ENCODE measurements around the gene NUDT7.

The NUDT7 gene

DNA sequence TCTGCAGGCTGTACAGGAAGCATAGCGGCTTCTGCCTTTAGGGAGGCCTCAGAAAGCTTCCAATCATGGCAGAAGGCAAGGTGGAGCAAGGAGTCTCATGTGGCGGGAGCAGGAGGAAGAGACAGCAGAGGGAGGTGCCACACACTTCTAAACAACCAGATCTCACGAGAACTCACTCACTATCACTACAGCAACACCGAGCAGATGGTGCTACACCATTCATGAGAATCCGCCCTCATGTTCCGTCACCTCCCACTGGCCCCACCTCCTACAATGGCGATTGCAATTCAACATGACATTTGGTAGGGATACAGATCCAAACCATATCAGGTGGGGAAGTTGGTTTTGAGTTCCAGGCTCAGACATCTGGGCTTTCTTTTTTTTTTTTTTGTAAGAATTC, 31.9 kb upstream of the NUDT7 start:
- H3K9ac ChIP-seq (ENCODE audit: low read length) = no peak overlapping the region
- H3K4me1 ChIP-seq (ENCODE audit: control insufficient read depth, insufficient read depth, low read length) = no peaks in the 10 kb centered on the region
- no peaks in the 10 kb centered on the region for H3K27me3 ChIP-seq (ENCODE audit: control insufficient read depth, insufficient read depth, low read length)
- H3K27ac ChIP-seq (ENCODE audit: low read depth, low read length) = no peak overlapping the region
- no peaks in the 10 kb centered on the region for H3K36me3 ChIP-seq (ENCODE audit: control insufficient read depth, insufficient read depth, low read length)
- no peak overlapping the region for H3K4me3 ChIP-seq (ENCODE audit: low read length)

DNA sequence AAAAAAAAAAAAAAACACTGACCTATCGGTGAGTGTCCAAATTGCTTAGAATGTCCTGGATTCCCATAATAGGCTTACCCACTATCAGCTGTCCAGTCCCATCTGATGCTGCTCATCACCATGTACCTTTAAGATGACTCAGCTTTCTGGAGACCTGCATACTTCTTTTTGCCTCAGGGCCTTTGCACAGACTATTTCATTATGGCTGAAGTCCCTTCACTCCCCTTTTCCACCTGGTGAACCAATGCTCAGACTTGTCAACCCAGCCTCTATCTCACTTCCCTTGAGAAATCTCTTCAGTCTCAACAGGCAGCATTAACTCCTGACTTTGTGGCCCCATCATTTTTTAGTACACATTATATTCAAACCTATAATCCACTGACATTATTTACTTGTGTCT, 29.7 kb upstream of the NUDT7 start:
- no peak overlapping the region for H3K27ac ChIP-seq (ENCODE audit: low read depth, low read length)
- H3K36me3 ChIP-seq (ENCODE audit: control insufficient read depth, insufficient read depth, low read length) = no peaks in the 10 kb centered on the region
- no peaks in the 10 kb centered on the region for H3K27me3 ChIP-seq (ENCODE audit: control insufficient read depth, insufficient read depth, low read length)
- no peak overlapping the region for H3K9ac ChIP-seq (ENCODE audit: low read length)
- no peaks in the 10 kb centered on the region for H3K4me1 ChIP-seq (ENCODE audit: control insufficient read depth, insufficient read depth, low read length)
- no peak overlapping the region for H3K4me3 ChIP-seq (ENCODE audit: low read length)

DNA sequence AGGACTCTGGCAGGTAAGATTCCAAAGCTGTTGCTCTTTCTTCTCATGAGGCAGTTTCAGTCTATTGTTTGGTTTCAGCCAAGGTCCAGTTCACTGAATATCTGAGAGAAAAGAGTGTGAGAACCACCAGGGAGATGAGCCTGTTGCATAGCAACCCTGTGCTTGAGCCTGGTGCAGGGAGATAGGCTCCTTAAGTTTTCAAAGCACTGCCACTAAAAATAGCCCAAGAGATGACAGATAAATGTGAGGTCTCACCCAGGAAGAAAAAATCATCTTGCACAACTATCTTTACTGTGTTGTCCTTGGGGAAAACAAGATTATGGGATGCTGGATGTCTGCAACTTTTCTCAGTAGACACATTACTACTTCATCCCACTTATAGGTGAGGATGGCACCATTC, 26.2 kb upstream of the NUDT7 start:
- no peak overlapping the region for H3K4me3 ChIP-seq (ENCODE audit: low read length)
- no peaks in the 10 kb centered on the region for H3K27me3 ChIP-seq (ENCODE audit: control insufficient read depth, insufficient read depth, low read length)
- no peaks in the 10 kb centered on the region for H3K36me3 ChIP-seq (ENCODE audit: control insufficient read depth, insufficient read depth, low read length)
- no peak overlapping the region for H3K27ac ChIP-seq (ENCODE audit: low read depth, low read length)
- H3K9ac ChIP-seq (ENCODE audit: low read length) = no peak overlapping the region
- H3K4me1 ChIP-seq (ENCODE audit: control insufficient read depth, insufficient read depth, low read length) = no peaks in the 10 kb centered on the region

DNA sequence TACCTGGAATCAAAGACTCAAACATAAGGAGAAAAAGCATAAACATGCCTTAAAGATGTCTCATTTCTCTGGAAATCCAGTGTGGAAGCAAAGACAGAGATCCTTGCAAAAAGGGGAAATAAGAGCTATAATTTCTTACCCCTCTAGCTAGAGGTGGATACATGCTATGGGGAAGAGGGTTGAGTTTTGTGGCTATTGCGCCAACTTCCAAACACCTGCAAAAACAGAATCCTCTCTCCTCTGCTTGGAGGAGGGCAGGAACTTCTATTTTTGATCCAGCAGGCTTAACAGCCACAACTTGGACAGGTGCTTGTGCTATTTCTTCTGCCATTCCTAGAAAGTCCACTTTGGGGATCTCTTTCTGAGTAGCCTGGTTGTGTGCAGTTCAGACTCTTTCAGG, 21.5 kb upstream of the NUDT7 start:
- no peak overlapping the region for H3K4me3 ChIP-seq (ENCODE audit: low read length)
- H3K27ac ChIP-seq (ENCODE audit: low read depth, low read length) = no peak overlapping the region
- no peak overlapping the region for H3K9ac ChIP-seq (ENCODE audit: low read length)
- H3K4me1 ChIP-seq (ENCODE audit: control insufficient read depth, insufficient read depth, low read length) = no peaks in the 10 kb centered on the region
- no peaks in the 10 kb centered on the region for H3K27me3 ChIP-seq (ENCODE audit: control insufficient read depth, insufficient read depth, low read length)
- H3K36me3 ChIP-seq (ENCODE audit: control insufficient read depth, insufficient read depth, low read length) = no peaks in the 10 kb centered on the region

DNA sequence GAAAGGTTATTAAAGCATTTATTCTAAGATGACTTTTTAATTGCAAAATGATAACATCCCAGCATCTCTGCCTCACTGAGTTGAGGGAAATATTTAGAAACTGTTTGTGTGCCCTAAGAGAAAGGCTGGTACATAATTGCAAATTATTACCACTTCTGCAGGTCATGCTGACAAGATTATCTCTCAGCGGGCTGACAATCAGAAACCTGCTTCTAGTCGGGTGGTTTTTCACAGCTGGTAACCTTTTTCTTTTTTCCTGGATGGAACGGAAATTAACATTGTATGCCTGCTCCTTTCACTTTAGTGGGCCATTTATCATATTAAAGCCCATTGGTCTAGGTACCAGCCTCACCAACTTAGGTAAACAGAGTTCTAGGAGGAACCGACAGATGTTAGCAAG, 17.0 kb upstream of the NUDT7 start:
- H3K36me3 ChIP-seq (ENCODE audit: control insufficient read depth, insufficient read depth, low read length) = no peaks in the 10 kb centered on the region
- H3K4me1 ChIP-seq (ENCODE audit: control insufficient read depth, insufficient read depth, low read length) = no peaks in the 10 kb centered on the region
- H3K27ac ChIP-seq (ENCODE audit: low read depth, low read length) = no peak overlapping the region
- H3K27me3 ChIP-seq (ENCODE audit: control insufficient read depth, insufficient read depth, low read length) = no peaks in the 10 kb centered on the region
- H3K9ac ChIP-seq (ENCODE audit: low read length) = no peak overlapping the region
- no peak overlapping the region for H3K4me3 ChIP-seq (ENCODE audit: low read length)

DNA sequence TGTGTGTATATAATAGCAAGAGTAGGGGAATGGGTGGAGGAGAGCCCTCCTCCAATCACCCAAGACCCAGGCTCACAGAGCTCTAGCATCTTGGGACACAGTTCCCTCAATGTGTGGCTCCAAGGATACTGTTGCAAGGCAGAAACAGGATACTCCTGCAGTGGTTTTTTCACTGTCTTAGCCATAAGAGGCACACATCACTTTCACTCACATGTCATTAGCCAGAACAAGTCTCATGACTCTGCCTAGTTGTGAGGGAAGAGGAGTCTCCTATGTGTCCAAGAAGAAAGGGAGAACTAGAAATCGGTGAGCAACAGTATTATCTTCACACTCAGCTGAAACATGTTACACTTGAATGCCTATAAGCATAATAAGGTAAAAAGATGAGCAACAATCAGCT, 11.1 kb upstream of the NUDT7 start:
- Histone ChIP-seq H3K9ac (ENCODE audit: low read length) (no peak overlapping the region), H3K4me3 (ENCODE audit: low read length) (no peak overlapping the region), H3K4me1 (ENCODE audit: control insufficient read depth, insufficient read depth, low read length) (no peaks in the 10 kb centered on the region), H3K27me3 (ENCODE audit: control insufficient read depth, insufficient read depth, low read length) (no peaks in the 10 kb centered on the region), H3K27ac (ENCODE audit: low read depth, low read length) (no peak overlapping the region), H3K36me3 (ENCODE audit: control insufficient read depth, insufficient read depth, low read length) (no peaks in the 10 kb centered on the region)

DNA sequence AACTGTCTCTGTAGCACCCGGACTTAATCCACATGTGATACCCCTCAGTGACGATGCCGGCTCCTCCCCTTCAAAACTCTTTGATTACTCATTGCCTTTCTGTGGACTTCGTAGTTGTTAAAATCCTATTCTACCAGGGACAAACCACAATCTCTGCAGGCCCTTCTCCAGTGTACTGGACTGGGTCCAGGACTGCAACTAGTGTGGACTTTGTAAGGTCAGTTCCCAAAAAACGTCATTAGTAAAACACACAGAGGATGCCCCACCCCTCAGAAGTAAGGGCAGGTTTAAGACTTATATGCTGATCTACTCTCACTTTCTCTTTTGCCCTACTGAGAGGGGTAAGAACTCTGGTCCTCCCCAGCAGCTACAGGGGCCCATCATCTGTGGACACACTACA, 10.5 kb upstream of the NUDT7 start:
- H3K4me1 ChIP-seq (ENCODE audit: control insufficient read depth, insufficient read depth, low read length) = no peaks in the 10 kb centered on the region
- no peak overlapping the region for H3K27ac ChIP-seq (ENCODE audit: low read depth, low read length)
- no peaks in the 10 kb centered on the region for H3K27me3 ChIP-seq (ENCODE audit: control insufficient read depth, insufficient read depth, low read length)
- H3K9ac ChIP-seq (ENCODE audit: low read length) = no peak overlapping the region
- H3K4me3 ChIP-seq (ENCODE audit: low read length) = no peak overlapping the region
- H3K36me3 ChIP-seq (ENCODE audit: control insufficient read depth, insufficient read depth, low read length) = no peaks in the 10 kb centered on the region

DNA sequence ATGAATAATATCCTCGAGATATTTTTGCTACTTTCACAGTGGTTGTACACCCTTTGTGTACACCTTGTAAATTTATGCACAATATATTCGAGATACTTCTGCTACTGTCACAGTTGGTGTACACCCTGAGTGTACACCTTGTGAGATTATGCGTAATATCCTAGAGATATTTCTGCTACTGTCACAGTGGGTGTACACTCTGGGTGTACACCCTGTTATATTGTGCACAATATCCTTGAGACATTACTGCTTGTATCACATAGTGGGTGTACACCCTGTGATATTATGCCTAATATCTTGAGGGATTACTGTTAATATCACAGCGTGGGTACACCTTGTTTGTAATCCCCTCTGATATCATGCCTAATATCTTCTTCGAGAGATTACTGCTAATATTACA, 7.2 kb upstream of the NUDT7 start:
- no peak overlapping the region for H3K4me3 ChIP-seq (ENCODE audit: low read length)
- H3K9ac ChIP-seq (ENCODE audit: low read length) = no peak overlapping the region
- no peaks in the 10 kb centered on the region for H3K4me1 ChIP-seq (ENCODE audit: control insufficient read depth, insufficient read depth, low read length)
- H3K36me3 ChIP-seq (ENCODE audit: control insufficient read depth, insufficient read depth, low read length) = no peaks in the 10 kb centered on the region
- no peak overlapping the region for H3K27ac ChIP-seq (ENCODE audit: low read depth, low read length)
- no peaks in the 10 kb centered on the region for H3K27me3 ChIP-seq (ENCODE audit: control insufficient read depth, insufficient read depth, low read length)

DNA sequence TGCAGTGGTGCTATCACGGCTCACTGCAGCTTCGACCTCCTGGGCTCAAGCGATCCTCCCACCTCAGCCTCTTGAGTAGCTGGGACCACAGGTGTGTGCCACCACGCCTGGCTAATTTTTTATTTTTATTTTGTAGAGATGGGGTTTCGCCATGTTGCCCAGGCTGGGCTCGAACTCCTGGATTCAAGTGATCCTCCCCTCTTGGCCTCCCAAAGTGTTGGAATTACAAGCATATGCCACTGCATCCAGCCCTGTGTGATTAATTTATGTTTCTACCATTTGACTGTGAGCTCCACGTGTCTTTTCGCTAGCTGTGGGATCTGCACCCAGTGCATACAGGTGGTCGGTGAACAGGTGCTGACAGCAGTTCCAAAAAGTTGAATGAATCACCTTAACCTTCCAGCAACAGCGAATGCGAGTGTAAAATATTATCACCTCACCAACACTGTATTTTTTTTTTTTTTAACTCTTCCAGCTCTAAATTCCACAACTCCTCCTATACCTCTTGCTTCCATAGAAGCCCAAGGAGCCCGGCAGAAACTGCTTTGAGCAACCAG, 484 bp upstream of the NUDT7 start:
- Histone ChIP-seq H3K4me3 (ENCODE audit: low read length) (peak overlapping the region; percentile 57), H3K4me1 (ENCODE audit: control insufficient read depth, insufficient read depth, low read length) (peaks cover 2% of the 10 kb centered on the region), H3K9ac (ENCODE audit: low read length) (peak overlapping the region; percentile 27), H3K36me3 (ENCODE audit: control insufficient read depth, insufficient read depth, low read length) (no peaks in the 10 kb centered on the region), H3K27me3 (ENCODE audit: control insufficient read depth, insufficient read depth, low read length) (no peaks in the 10 kb centered on the region), H3K27ac (ENCODE audit: low read depth, low read length) (no peak overlapping the region)

DNA sequence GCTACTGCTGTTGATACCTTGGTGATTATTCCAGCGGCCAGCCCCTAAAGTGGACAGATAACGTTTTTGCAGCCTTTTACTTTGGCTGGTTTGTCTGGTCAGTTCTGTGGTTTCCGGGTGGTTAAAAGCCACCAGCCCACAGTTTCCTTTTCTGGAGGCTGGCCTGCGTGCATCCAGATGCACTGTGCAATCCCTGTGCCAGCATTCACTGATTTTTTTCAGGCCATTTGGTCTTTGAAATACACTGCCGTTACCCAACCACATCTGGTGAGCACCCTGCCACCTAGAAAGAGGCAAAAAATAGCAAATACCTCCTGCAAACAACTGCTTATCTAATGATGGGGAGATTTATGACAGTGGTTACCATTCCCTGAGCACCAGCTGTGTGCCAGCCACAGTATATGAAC, 797 bp downstream of the NUDT7 start:
- H3K27me3 ChIP-seq (ENCODE audit: control insufficient read depth, insufficient read depth, low read length) = no peaks in the 10 kb centered on the region
- peak overlapping the region; percentile 78 for H3K4me3 ChIP-seq (ENCODE audit: low read length)
- peak overlapping the region; percentile 59 for H3K9ac ChIP-seq (ENCODE audit: low read length)
- no peaks in the 10 kb centered on the region for H3K36me3 ChIP-seq (ENCODE audit: control insufficient read depth, insufficient read depth, low read length)
- H3K4me1 ChIP-seq (ENCODE audit: control insufficient read depth, insufficient read depth, low read length) = peaks cover 2% of the 10 kb centered on the region
- H3K27ac ChIP-seq (ENCODE audit: low read depth, low read length) = peak overlapping the region; percentile 78

DNA sequence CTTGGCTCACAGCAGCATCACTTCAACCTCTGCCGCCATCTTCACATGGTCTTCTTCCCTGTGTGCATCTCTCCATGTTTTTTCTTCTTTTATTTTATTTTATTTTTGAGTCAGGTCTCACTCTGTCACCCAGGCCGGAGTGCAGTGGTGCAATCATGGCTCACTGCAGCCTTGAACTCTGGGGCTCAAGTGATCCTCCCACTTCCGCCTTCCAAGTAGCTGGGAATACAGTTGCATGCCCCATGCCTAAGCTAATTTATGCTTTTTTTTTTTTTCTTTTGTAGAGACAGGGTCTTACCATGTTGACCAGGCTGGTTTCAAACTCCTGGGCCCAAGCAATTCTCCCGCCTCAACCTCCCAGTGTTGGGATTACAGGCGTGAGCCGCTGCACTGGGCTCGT, 1.9 kb downstream of the NUDT7 start:
- Histone ChIP-seq H3K27me3 (ENCODE audit: control insufficient read depth, insufficient read depth, low read length) (no peaks in the 10 kb centered on the region), H3K9ac (ENCODE audit: low read length) (no peak overlapping the region), H3K36me3 (ENCODE audit: control insufficient read depth, insufficient read depth, low read length) (no peaks in the 10 kb centered on the region), H3K27ac (ENCODE audit: low read depth, low read length) (no peak overlapping the region), H3K4me1 (ENCODE audit: control insufficient read depth, insufficient read depth, low read length) (peaks cover 2% of the 10 kb centered on the region), H3K4me3 (ENCODE audit: low read length) (no peak overlapping the region)

DNA sequence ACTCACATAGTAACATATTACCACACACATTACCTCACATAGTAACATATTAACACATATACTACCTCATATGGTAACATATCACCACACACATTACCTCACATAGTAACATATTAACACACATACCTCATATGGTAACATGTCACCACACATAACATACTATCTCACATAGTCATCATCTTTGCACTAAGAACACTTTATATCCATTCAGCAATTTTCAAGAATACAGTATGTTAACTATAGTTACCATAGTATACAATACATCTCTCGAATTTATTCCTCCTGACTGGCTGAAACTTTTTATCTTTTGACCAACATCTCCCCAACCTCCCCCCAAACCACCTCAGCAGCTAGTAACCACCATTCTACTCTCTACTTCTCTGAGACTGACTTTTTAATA, 7.6 kb downstream of the NUDT7 start:
- Histone ChIP-seq H3K4me1 (ENCODE audit: control insufficient read depth, insufficient read depth, low read length) (no peaks in the 10 kb centered on the region), H3K27me3 (ENCODE audit: control insufficient read depth, insufficient read depth, low read length) (no peaks in the 10 kb centered on the region), H3K36me3 (ENCODE audit: control insufficient read depth, insufficient read depth, low read length) (no peaks in the 10 kb centered on the region), H3K27ac (ENCODE audit: low read depth, low read length) (no peak overlapping the region), H3K9ac (ENCODE audit: low read length) (no peak overlapping the region), H3K4me3 (ENCODE audit: low read length) (no peak overlapping the region)

DNA sequence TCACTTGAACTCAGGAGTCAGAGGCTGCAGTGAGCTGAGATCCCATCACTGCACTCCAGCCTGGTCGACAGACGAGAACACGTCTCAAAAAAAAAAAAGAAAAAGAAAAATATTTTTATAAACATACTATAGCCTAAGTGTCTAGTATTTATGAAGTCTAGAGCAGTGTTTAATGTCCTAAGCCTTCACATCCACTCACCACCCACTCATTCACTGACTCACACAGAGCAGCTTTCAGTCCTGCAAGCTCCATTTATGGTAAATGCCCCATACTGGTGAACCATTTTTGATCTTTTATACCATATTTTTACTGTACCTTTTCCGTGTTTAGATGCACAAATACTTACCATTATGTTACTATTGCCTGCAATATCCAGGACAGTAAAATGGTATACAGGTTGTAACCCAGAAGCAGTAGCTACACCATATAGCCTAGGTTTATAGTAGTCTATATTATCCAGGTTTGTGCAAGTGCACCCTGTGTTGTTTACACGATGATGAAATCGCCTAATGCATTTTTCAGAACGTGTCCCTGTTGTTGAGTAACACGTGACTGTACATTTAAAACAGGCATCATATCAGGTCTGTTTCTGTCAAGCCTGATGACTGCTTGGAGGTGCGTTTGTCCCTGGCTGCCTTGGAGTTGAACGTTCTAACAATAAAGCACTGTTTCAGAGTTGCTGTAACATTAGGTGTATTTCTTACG, 10.1 kb downstream of the NUDT7 start:
- no peaks in the 10 kb centered on the region for H3K27me3 ChIP-seq (ENCODE audit: control insufficient read depth, insufficient read depth, low read length)
- no peaks in the 10 kb centered on the region for H3K36me3 ChIP-seq (ENCODE audit: control insufficient read depth, insufficient read depth, low read length)
- H3K27ac ChIP-seq (ENCODE audit: low read depth, low read length) = no peak overlapping the region
- no peak overlapping the region for H3K9ac ChIP-seq (ENCODE audit: low read length)
- no peak overlapping the region for H3K4me3 ChIP-seq (ENCODE audit: low read length)
- no peaks in the 10 kb centered on the region for H3K4me1 ChIP-seq (ENCODE audit: control insufficient read depth, insufficient read depth, low read length)

All from rectal smooth muscle tissue (tissue), 1 donor.